Measurements from ENCODE around the gene MAMLD1. TPM values are rescaled to one million over a fixed set of nuclear protein-coding genes. Genes with fewer than 3 reads are reported as not detected.

The MAMLD1 gene
- total and polyA plus RNA-seq, 9 of the 15 experiments (the other 6 are each of a cell fraction or from before 2014, with no cell fraction given), result 0.12 to 0.18 TPM; not detected in 7

GRCh38 chrX:150414228-150414627, 51.1 kb downstream of the MAMLD1 start:
- Histone ChIP-seq H3K27ac (ENCODE audit: extremely low read depth, low read depth, low read length) (no peak overlapping the region), H3K9me1 (ENCODE audit: control insufficient read depth, insufficient read depth, low read length) (no peaks in the 10 kb centered on the region), H3K27me3 (ENCODE audit: control insufficient read depth in 2 of 2, insufficient read depth in 2 of 2, low read length in 2 of 2) (no peaks in the 10 kb centered on the region), H3K4me1 (replicated peaks in 1 of 2; ENCODE audit: control insufficient read depth in 2 of 2, insufficient read depth in 2 of 2, low read length in 2 of 2) (no peaks in the 10 kb centered on the region), H3K4me2 (ENCODE audit: insufficient read depth, low read length) (no peak overlapping the region), H2AFZ (ENCODE audit: low read depth, low read length) (no peak overlapping the region), H3K4me3 (no peak overlapping the region), H3K9ac (ENCODE audit: insufficient read depth in 1 of 2, low read depth in 2 of 2, low read length in 2 of 2) (no peak overlapping the region), H3K9me3 (replicated peaks; ENCODE audit: control insufficient read depth, insufficient read depth, low read depth, low read length) (no peaks in the 10 kb centered on the region), H3K36me3 (ENCODE audit: control insufficient read depth, insufficient read depth, low read length) (no peaks in the 10 kb centered on the region), H3K79me2 (ENCODE audit: control insufficient read depth, insufficient read depth, low read length) (no peaks in the 10 kb centered on the region), H4K20me1 (replicated peaks; ENCODE audit: control insufficient read depth, insufficient read depth, low read length) (no peaks in the 10 kb centered on the region)
- no TSS peak for BruUV-seq (replicated peaks)
- intact Hi-C loops (cut with micrococcal nuclease) (no loop called here), in situ Hi-C loops (cut with MboI) (no loop called here)
- no peak for ATAC-seq
- no peak for TF ChIP-seq PHTF2 (CRISPR knock-in tag; IDR thresholded peaks at IDR 0.05)
- peak; percentile 63 for TF ChIP-seq CEBPB (tag; IDR thresholded peaks at IDR 0.05)
- TF ChIP-seq CEBPG (CRISPR knock-in tag; IDR thresholded peaks at IDR 0.05), result no peak
- TF ChIP-seq CEBPG (tag; conservative IDR thresholded peaks at IDR 0.05 in 1 of 2, IDR thresholded peaks at IDR 0.05 in 1 of 2), result peak in 1 of 2 experiments; percentile 71; a peak in 2 of 4 replicates
- no peak for FAIRE-seq
- WGBS (ENCODE audit: insufficient coverage, low coverage, missing lambda C conversion rate), result 0% methylated on average over 2 of the region's 2 CpGs
- DNase-seq (ENCODE audit: extremely low read depth in 1 of 4, low spot score in 3 of 4), result no peak
- ChIA-PET POLR2A (no interaction called here), CTCF (ENCODE audit: low intra/inter-chr PET ratio) (no interaction called here)

DNA sequence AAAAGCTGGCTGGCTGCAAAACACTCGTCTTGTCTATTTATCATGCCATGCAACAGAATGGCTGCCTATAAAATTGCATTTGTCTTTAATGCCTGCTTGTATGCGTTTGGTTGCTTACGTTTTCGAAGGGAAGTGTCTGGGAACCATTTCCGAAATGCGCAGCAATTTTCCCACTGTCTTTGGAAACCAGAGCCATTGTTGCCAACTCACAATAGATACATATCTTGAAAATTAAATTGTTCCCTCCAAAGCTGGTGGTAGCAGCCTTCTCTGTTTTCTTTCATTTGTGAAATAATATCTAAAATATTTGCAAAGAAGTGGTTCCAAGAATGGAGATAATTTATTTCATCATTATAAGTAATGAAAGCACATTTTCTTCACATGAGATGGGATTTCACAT, 53.4 kb downstream of the MAMLD1 start:
- Histone ChIP-seq H3K27me3 (ENCODE audit: control insufficient read depth in 2 of 2, insufficient read depth in 2 of 2, low read length in 2 of 2) (no peaks in the 10 kb centered on the region), H3K36me3 (ENCODE audit: control insufficient read depth, insufficient read depth, low read length) (no peaks in the 10 kb centered on the region), H3K4me2 (ENCODE audit: insufficient read depth, low read length) (no peak overlapping the region), H3K9me1 (ENCODE audit: control insufficient read depth, insufficient read depth, low read length) (no peaks in the 10 kb centered on the region), H3K79me2 (ENCODE audit: control insufficient read depth, insufficient read depth, low read length) (no peaks in the 10 kb centered on the region), H3K9me3 (replicated peaks; ENCODE audit: control insufficient read depth, insufficient read depth, low read depth, low read length) (no peaks in the 10 kb centered on the region), H3K4me3 (no peak overlapping the region), H2AFZ (ENCODE audit: low read depth, low read length) (no peak overlapping the region), H3K4me1 (replicated peaks in 1 of 2; ENCODE audit: control insufficient read depth in 2 of 2, insufficient read depth in 2 of 2, low read length in 2 of 2) (no peaks in the 10 kb centered on the region), H3K9ac (ENCODE audit: insufficient read depth in 1 of 2, low read depth in 2 of 2, low read length in 2 of 2) (no peak overlapping the region), H3K27ac (ENCODE audit: extremely low read depth, low read depth, low read length) (no peak overlapping the region), H4K20me1 (replicated peaks; ENCODE audit: control insufficient read depth, insufficient read depth, low read length) (no peaks in the 10 kb centered on the region)
- intact Hi-C loops (cut with micrococcal nuclease), result no loop called here
- in situ Hi-C loops (cut with MboI), result no loop called here
- DNase-seq (ENCODE audit: extremely low read depth in 1 of 4, low spot score in 3 of 4), result no peak
- FAIRE-seq, result no peak
- TF ChIP-seq L3MBTL2 (IDR thresholded peaks at IDR 0.05) (no peak), TFAM (CRISPR knock-in tag; conservative IDR thresholded peaks at IDR 0.05) (no peak), CBFB (CRISPR knock-in tag; IDR thresholded peaks at IDR 0.05) (no peak), FOXJ2 (tag; IDR thresholded peaks at IDR 0.05) (no peak), ZNF780A (CRISPR knock-in tag; IDR thresholded peaks at IDR 0.05) (no peak), XRCC3 (IDR thresholded peaks at IDR 0.05) (no peak), RAD51 (IDR thresholded peaks at IDR 0.05; ENCODE audit: borderline replicate concordance, low read depth) (no peak)
- TF ChIP-seq, protein P1, sequence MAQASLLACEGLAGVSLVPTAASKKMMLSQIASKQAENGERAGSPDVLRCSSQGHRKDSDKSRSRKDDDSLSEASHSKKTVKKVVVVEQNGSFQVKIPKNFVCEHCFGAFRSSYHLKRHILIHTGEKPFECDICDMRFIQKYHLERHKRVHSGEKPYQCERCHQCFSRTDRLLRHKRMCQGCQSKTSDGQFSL (CRISPR knock-in tag; IDR thresholded peaks at IDR 0.05), result no peak
- TF ChIP-seq, protein P1 (tag; IDR thresholded peaks at IDR 0.05), result no peak
- 2% methylated on average over 6 of the region's 6 CpGs for WGBS (ENCODE audit: insufficient coverage, low coverage, missing lambda C conversion rate)
- ChIA-PET CTCF (ENCODE audit: low intra/inter-chr PET ratio) (no interaction called here), POLR2A (interaction anchor here (0.6 to 1.0 kb wide), 2 partner anchors 9 to 39 kb away, joined by 3 read pairs; no protein-coding TSS in a partner anchor)
- BruUV-seq (replicated peaks), result no TSS peak
- ATAC-seq, result no peak

Measured in K562 (cell line).